ENCODE measurements around the gene IQSEC1.

- TF ChIP-seq CTCF (IDR thresholded peaks at IDR 0.05) (no peak), POLR2AphosphoS5 (IDR thresholded peaks at IDR 0.05) (no peak), POLR2A (IDR thresholded peaks at IDR 0.05) (no peak)
Observed at GRCh38 chr3:13053893-13054292, 19.3 kb downstream of the IQSEC1 start.

Data from prostate gland (tissue), 2 donors.